HG02938 (cell line): ENCODE results near the gene CDH22.

Experiments
- ATAC-seq: cut with Tn5 transposase; IDR thresholded peaks from one replicate; pipeline ENCODE4 v1.9.1; 2021; ENCODE audit warnings: mild to moderate bottlenecking, moderate library complexity; ENCODE audit not compliant: unreplicated experiment

Gene CDH22

GRCh38 chr20:46324960-46325703 lies 16.8 kb upstream of the CDH22 start:
- no peak for ATAC-seq

- no peak for ATAC-seq
Observed at GRCh38 chr20:46324379-46324778, 16.1 kb upstream of the CDH22 start.

- ATAC-seq: no peak
Observed at GRCh38 chr20:46323557-46323956, 15.3 kb upstream of the CDH22 start.

- no peak for ATAC-seq
Observed at GRCh38 chr20:46322641-46323040, 14.3 kb upstream of the CDH22 start.

GRCh38 chr20:46317685-46318177 lies 9.4 kb upstream of the CDH22 start:
- ATAC-seq: no peak

- no peak for ATAC-seq
Observed at GRCh38 chr20:46316984-46317684, 8.8 kb upstream of the CDH22 start.

GRCh38 chr20:46315311-46315710 lies 7.0 kb upstream of the CDH22 start:
- ATAC-seq: no peak

- no peak for ATAC-seq
Observed at GRCh38 chr20:46312945-46313861, 4.9 kb upstream of the CDH22 start.

- no peak for ATAC-seq
Observed at GRCh38 chr20:46312075-46312944, 4.0 kb upstream of the CDH22 start.

- ATAC-seq: no peak
Observed at GRCh38 chr20:46311719-46312074, 3.4 kb upstream of the CDH22 start.

GRCh38 chr20:46311039-46311650 lies 2.8 kb upstream of the CDH22 start:
- ATAC-seq: no peak

GRCh38 chr20:46309945-46310344 lies 1.6 kb upstream of the CDH22 start:
- no peak for ATAC-seq

- no peak for ATAC-seq
Observed at GRCh38 chr20:46307999-46308257, 370 bp downstream of the CDH22 start.

GRCh38 chr20:46307139-46307998 lies 929 bp downstream of the CDH22 start:
- ATAC-seq: no peak

GRCh38 chr20:46306743-46307138 lies 1.6 kb downstream of the CDH22 start:
- ATAC-seq: no peak

GRCh38 chr20:46305973-46306360 lies 2.3 kb downstream of the CDH22 start:
- no peak for ATAC-seq

- ATAC-seq: no peak
Observed at GRCh38 chr20:46305331-46305972, 2.8 kb downstream of the CDH22 start.

GRCh38 chr20:46304852-46305251 lies 3.4 kb downstream of the CDH22 start:
- ATAC-seq: no peak

- ATAC-seq: no peak
Observed at GRCh38 chr20:46304361-46304760, 3.9 kb downstream of the CDH22 start.
